ENCODE data around the gene MFSD2A.
"Not testable (repeated sequence)": the region's sequence is repeated elsewhere in the genome, so short reads cannot be mapped to it uniquely, and the experiment has no call there.

MFSD2A gene

DNA sequence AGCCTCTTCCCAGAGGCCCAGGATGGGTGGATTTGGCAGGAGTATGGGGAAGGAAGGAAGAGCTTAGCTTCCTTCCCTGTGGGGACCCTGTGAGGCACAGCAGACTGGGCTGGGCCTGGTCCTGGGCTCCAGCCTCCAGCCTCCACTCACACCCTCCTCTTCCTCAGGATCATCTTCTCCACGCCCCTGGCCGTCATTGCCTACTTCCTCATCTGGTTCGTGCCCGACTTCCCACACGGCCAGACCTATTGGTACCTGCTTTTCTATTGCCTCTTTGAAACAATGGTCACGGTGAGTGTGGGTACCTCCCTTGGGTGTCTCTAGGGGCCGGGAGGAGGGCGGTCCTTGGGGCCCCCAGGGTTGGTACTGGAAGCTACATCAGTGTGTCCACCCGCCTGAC lies 10.1 kb downstream of the MFSD2A start:
- no peak for FAIRE-seq

GRCh38 chr1:39969048-39969447 lies 14.1 kb downstream of the MFSD2A start:
- peak; percentile 48 for DNase-seq (ENCODE audit: low spot score)
- peak; percentile 86 for FAIRE-seq

More for the DNA sequence above, 10.1 kb downstream of the MFSD2A start:
- no peak for DNase-seq (ENCODE audit: low spot score)

GRCh38 chr1:39969531-39970270 lies 14.8 kb downstream of the MFSD2A start:
- no peak for FAIRE-seq

GRCh38 chr1:39970274-39970673 lies 15.3 kb downstream of the MFSD2A start:
- FAIRE-seq (no peak), DNase-seq (ENCODE audit: low spot score) (no peak)

More at GRCh38 chr1:39969531-39970270, 14.8 kb downstream of the MFSD2A start:
- DNase-seq (ENCODE audit: low spot score): no peak

DNA sequence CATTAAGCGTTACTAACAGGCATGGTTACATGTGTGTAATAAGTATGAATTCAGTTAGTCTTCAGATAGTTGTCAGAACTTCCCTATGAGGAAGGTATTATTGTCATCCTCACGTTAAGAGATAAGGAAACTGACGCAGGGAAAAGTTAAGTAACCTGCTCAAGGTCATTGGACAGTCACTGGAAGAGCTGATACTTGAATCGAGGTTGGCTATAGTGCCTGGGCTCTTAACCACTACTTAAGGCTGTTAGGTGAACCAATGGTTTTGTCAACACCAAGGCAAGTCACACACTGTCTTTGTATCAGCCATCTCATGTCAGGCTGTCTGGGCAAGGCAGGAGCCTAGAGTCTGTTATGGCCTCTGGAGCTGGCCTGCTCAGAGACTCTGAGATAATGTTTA lies 16.2 kb downstream of the MFSD2A start:
- FAIRE-seq (no peak), DNase-seq (ENCODE audit: low spot score) (no peak)

GRCh38 chr1:39973503-39974135 lies 18.7 kb downstream of the MFSD2A start:
- FAIRE-seq (peak; percentile 98), DNase-seq (ENCODE audit: low spot score) (peak; percentile 86)

- FAIRE-seq (no peak), DNase-seq (ENCODE audit: low spot score) (peak; percentile 59)
Measured at GRCh38 chr1:39976732-39977131, 21.8 kb downstream of the MFSD2A start.

DNA sequence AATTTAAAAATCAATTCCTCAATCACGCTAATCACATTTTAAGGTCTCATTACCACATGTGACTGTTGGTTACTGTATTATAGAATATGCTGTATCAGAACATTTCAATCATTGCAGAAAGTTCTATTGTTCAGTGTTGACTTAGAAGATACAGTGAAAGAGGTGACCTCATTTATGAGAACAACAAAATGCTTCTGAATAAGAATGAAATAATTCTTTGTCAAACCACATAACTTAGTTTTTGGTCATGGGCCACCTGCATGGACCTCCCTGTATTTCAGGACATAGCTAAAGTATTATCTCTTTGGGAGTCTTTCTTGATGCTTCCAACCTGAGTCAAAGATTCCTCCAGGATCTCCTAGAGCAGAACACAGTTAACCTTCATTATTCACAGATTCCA lies 22.3 kb downstream of the MFSD2A start:
- FAIRE-seq (no peak), DNase-seq (ENCODE audit: low spot score) (peak; percentile 65)

DNA sequence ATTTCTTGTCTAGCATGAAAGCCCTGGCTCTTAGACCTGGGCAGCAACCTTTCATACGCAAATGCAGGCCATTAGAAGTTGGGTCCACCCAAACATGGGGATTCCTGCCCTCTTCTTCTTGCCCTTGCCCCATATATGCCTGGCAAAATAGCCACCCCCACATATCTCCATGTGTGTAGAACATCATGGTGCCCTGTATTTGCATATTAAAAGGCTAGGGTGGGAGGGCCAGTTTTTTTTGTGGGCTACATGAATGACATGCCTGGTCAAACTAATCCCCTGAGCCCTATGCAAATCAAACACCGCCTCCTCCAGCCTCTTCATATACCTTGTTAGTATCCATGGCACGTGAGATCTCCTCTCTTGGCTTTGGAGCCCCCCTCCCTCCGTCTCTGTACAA lies 24.7 kb downstream of the MFSD2A start:
- DNase-seq (ENCODE audit: low spot score): no peak
- FAIRE-seq: no peak

- DNase-seq (ENCODE audit: low spot score): no peak
- no peak for FAIRE-seq
Measured at GRCh38 chr1:39980555-39981313, 25.8 kb downstream of the MFSD2A start.

- FAIRE-seq (no peak), DNase-seq (ENCODE audit: low spot score) (no peak)
Measured at GRCh38 chr1:39981385-39981784, 26.4 kb downstream of the MFSD2A start.

DNA sequence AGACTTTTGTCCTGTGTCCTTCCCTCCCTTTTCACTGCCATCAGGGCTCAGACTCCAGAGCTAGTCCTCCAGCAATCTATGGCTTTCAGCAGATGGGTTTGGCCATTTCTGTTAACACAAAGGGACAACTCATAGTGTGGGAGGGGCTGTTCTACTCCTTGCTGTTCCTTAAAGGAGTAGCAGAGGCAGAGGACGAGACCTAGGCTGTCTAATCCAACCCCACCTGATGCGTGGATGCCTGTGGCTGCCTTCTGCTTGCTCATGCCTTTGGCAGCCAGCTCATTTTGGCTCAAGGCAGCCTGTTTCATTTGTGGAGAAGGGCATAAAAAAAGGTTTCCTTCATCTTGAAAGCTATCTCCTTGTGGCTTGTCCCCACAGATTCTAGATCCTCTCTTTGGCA lies 27.0 kb downstream of the MFSD2A start:
- DNase-seq (ENCODE audit: low spot score) (peak; percentile 94), FAIRE-seq (peak; percentile 78)

DNA sequence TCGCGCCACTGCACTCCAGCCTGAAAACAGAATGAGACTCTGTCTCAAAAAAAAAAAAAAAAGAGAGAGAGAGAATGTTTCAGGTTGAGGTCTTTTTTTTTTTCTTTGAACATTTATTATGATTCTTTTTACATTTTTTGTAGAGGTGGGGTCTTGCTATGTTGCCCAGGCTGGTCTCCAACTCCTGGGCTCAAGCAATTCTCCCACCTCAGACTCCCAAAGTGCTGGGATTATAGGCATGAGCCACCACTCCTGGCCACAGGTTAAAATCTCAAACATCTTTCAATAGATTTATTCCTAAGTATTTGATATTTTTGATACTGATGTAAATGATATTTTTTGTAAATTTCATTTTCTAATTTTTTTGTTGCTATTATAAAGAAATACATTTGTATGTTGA lies 29.5 kb downstream of the MFSD2A start:
- not testable (repeated sequence) for DNase-seq (ENCODE audit: low spot score); FAIRE-seq

GRCh38 chr1:39984951-39985350 lies 30.0 kb downstream of the MFSD2A start:
- DNase-seq (ENCODE audit: low spot score) (no peak), FAIRE-seq (no peak)

DNA sequence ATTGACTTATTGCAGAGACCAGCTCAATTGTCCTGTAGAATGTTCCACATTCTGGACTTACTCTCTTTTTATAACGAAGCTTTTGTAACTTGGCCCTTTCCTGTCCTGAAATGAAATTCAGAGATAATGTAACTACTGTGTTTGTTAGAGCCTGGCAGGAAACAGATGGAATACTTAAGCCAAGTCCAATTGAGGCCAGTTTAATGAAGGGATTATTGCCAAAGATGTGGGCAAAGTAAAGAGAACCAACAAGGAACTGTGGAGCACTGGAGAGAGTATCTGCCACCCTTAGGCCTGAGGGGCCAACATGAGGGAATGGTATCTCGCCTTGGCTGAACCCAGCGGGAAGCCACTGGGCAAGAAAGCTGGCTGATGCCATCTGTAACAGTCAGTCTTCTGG lies 32.9 kb downstream of the MFSD2A start:
- FAIRE-seq: no peak
- no peak for DNase-seq (ENCODE audit: low spot score)

DNA sequence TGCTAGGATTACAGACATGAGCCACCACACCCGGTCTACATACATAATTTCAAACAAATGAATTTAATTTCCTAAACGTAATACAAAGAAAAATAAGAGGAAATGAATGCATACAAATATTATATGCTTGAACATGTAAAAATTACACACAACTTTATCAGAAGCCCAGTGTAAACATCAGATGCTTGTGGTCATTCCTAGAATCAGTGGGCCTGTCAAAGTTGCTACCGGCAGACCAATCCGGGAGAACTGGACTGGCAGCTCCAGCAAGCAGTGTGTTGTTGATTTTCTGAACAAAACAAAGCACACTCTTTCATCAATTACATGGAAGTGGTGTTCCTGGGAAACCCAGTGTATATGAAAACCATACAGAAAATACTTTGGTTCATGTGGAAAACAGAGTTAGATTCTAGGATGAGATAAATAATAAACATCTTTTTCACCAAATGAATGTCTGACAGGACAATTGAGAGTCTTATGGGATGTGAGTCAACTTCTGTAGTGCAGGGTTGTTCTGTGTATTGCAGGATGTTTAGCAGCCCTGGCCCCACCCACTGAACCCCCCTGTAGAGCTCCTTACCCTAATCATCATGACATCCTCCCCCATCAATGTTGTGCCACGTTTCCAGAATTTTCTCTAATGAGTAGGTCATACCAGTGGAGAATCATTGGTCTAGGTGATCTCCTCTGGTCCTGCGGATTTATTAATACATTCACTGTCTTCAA lies 33.8 kb downstream of the MFSD2A start:
- FAIRE-seq: no peak
- DNase-seq (ENCODE audit: low spot score): no peak

DNA sequence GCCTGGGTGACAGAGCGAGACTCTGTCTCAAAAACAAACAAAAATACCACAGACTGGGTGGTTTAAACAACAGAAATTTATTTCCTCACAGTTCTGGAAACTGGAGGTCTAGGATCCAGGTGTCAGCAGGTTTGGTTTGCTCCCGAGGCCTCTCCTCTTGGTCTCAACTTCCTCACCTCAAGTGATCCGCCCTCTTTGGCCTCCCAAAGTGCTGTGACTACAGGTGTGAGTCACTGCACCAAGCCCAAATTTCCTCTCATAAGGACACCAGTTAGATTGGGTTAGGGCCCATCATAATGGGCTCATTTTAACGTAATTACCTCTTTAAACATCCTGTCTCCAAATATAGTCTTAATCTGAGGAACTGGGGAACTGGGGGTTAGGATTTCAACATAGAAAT lies 35.5 kb downstream of the MFSD2A start:
- FAIRE-seq: no peak
- no peak for DNase-seq (ENCODE audit: low spot score)

- DNase-seq (ENCODE audit: low spot score) (no peak), FAIRE-seq (no peak)
Measured at GRCh38 chr1:39992234-39992633, 37.3 kb downstream of the MFSD2A start.

- DNase-seq (ENCODE audit: low spot score) (no peak), FAIRE-seq (no peak)
Measured at GRCh38 chr1:39992888-39993287, 37.9 kb downstream of the MFSD2A start.

- FAIRE-seq: no peak
Measured at GRCh38 chr1:39995973-39996393, 41.0 kb downstream of the MFSD2A start.

GRCh38 chr1:39996396-39997004 lies 41.6 kb downstream of the MFSD2A start:
- FAIRE-seq: no peak
- no peak for DNase-seq (ENCODE audit: low spot score)

More at GRCh38 chr1:39995973-39996393, 41.0 kb downstream of the MFSD2A start:
- DNase-seq (ENCODE audit: low spot score): no peak

Data from urothelium cell line (cell line).